Neuronal stem cell (in vitro differentiated cells): ENCODE results near the gene TOP3B.
A peak's percentile ranks its signal among the peaks of the same experiment; 100 is the strongest.

Source experiments
- DNase-seq: peaks from one replicate; pipeline ENCODE4 v3.0.0-alpha.2; 2013; ENCODE audit warnings: low spot score
- H2AFZ ChIP-seq: one replicate; pipeline ENCODE4 v1.6.1; 2013; ENCODE audit warnings: mild to moderate bottlenecking, low read length, inconsistent platforms
- H2AK5ac ChIP-seq: 2 replicates; pipeline ENCODE4 v1.6.1; 2013; ENCODE audit warnings: low read depth, mild to moderate bottlenecking, inconsistent platforms, low read length, moderate library complexity, mixed read lengths
- H2BK120ac ChIP-seq: 2 replicates; pipeline ENCODE4 v1.6.1; 2013; ENCODE audit warnings: low read depth, mild to moderate bottlenecking, inconsistent platforms, low read length, moderate library complexity, mixed read lengths
- H2BK12ac ChIP-seq: one replicate; pipeline ENCODE4 v1.6.1; 2013; ENCODE audit warnings: low read length, inconsistent platforms
- H2BK15ac ChIP-seq: 2 replicates; pipeline ENCODE4 v1.6.1; 2013; ENCODE audit warnings: mild to moderate bottlenecking, low read length, inconsistent platforms, mixed read lengths
- H2BK5ac ChIP-seq: one replicate; pipeline ENCODE4 v1.6.1; 2013; ENCODE audit warnings: inconsistent platforms, mild to moderate bottlenecking, low read length, moderate library complexity
- H3K14ac ChIP-seq: one replicate; pipeline ENCODE4 v1.6.1; 2013; ENCODE audit warnings: low read length, inconsistent platforms
- H3K18ac ChIP-seq: 2 replicates; pipeline ENCODE4 v1.6.1; 2013; ENCODE audit warnings: low read length, inconsistent platforms
- H3K23ac ChIP-seq: 2 replicates; pipeline ENCODE4 v1.6.1; 2013; ENCODE audit warnings: low read depth, mild to moderate bottlenecking, mixed read lengths, low read length, inconsistent platforms; ENCODE audit not compliant: poor library complexity
- H3K27ac ChIP-seq: replicated peaks from 3 replicates; pipeline ENCODE4 v1.5.1; 2013; ENCODE audit warnings: low read length, inconsistent platforms
- H3K27me3 ChIP-seq, 3 experiments: 2 replicates each; pipeline ENCODE4 v1.6.1; 2013; ENCODE audit warnings: low read length in 3 of 3, mild to moderate bottlenecking in 2 of 3, inconsistent platforms in 1 of 3, low read depth in 1 of 3, mixed read lengths in 1 of 3, moderate library complexity in 1 of 3; ENCODE audit not compliant: control insufficient read depth in 3 of 3, insufficient read depth in 3 of 3
- H3K36me3 ChIP-seq, 2 donors: replicated peaks in 1 of 2; 2 replicates each; pipeline ENCODE4 v1.6.1; 2013; ENCODE audit warnings: low read length in 2 of 2; ENCODE audit not compliant: control insufficient read depth in 2 of 2, insufficient read depth in 2 of 2
- H3K4ac ChIP-seq: 2 replicates; pipeline ENCODE4 v1.6.1; 2013; ENCODE audit warnings: inconsistent platforms, mild to moderate bottlenecking, low read length, moderate library complexity
- H3K4me1 ChIP-seq, 2 donors: 1 replicate in 1 of 2; 2 replicates in 1 of 2; pipeline ENCODE4 v1.6.1; 2013; ENCODE audit warnings: low read length in 2 of 2, low read depth in 1 of 2; ENCODE audit not compliant: control insufficient read depth in 2 of 2, insufficient read depth in 1 of 2
- H3K4me2 ChIP-seq: one replicate; pipeline ENCODE4 v1.6.1; 2013; ENCODE audit warnings: mild to moderate bottlenecking, low read length, inconsistent platforms; ENCODE audit not compliant: insufficient read depth, poor library complexity, severe bottlenecking
- H3K4me3 ChIP-seq, 2 donors: 2 replicates each; pipeline ENCODE4 v1.5.1; 2013; ENCODE audit warnings: low read length in 2 of 2, mild to moderate bottlenecking in 2 of 2, inconsistent platforms in 1 of 2, moderate library complexity in 1 of 2
- H3K79me1 ChIP-seq: one replicate; pipeline ENCODE4 v1.6.1; 2013; ENCODE audit warnings: low read depth, mild to moderate bottlenecking, inconsistent platforms, low read length, moderate library complexity
- H3K9ac ChIP-seq: one replicate; pipeline ENCODE4 v1.6.1; 2013; ENCODE audit warnings: mild to moderate bottlenecking, low read depth, low read length, inconsistent platforms; ENCODE audit not compliant: poor library complexity
- H3K9me3 ChIP-seq, 2 donors: replicated peaks in 1 of 2; 2 replicates each; pipeline versions ENCODE3 to v1.6.1; 2013; ENCODE audit warnings: low read length in 2 of 2, mild to moderate bottlenecking in 2 of 2, inconsistent platforms in 1 of 2, low read depth in 1 of 2, mixed read lengths in 1 of 2, moderate library complexity in 1 of 2; ENCODE audit not compliant: control insufficient read depth in 2 of 2, insufficient read depth in 1 of 2
- H4K8ac ChIP-seq: one replicate; pipeline ENCODE4 v1.6.1; 2013; ENCODE audit warnings: low read depth, mild to moderate bottlenecking, inconsistent platforms, low read length, moderate library complexity
- H4K91ac ChIP-seq: one replicate; pipeline ENCODE4 v1.6.1; 2013; ENCODE audit warnings: low read length, low read depth, mild to moderate bottlenecking, inconsistent platforms; ENCODE audit not compliant: poor library complexity
- WGBS, 2 donors: extraction: QIAGEN DNeasy Blood & Tissue Kit; methylation state at CpG; one replicate each; pipeline ENCODE4 v1.1.7; 2013; ENCODE audit warnings: missing lambda C conversion rate in 2 of 2, mixed read lengths in 1 of 2; ENCODE audit not compliant: insufficient read length in 2 of 2, insufficient replicate concordance in 1 of 2; ENCODE audit errors: extremely low coverage in 2 of 2; 5-methylcytosine and 5-hydroxymethylcytosine counted together

Gene TOP3B

DNA sequence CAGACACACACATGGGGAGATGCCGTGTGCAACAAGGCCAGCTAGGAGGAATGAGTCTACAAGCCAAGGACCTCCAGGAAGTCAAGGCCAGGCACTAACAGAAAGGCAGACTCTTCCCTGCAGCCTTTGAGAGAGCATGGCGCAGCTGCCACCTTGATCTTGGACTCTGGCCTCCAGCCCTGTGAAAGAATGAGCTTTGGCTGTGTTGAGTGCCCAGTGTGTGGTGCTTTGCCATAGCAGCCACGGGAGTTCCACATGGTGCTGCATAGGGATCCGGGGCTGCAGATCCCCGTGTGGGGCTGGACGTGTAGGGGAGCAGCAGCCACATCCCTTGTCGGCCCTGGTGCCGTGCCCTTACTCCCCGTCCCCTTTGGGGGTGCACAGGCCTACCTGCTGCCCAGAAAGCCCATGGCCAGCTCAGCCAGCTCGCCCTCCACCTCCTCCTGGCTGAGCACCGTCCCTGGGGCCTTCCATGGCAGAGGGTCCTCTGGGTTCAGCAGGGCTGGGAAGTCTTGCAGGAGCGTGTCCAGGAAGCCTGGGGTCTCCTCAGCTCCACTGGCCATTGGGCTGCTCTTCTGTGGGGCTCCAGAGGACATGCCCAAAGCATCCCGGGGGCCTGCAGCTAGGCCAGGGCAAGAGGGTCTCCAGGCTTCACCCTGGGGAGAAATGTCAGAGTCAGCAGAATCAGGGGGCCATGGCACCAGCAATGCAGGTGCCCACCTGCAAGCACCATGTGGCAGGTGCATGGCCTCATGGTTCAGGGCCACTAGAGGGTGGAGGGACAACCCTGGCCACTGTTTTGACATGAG is 36.9 kb downstream of the TOP3B start:
- Histone ChIP-seq H3K4me3 (no peak overlapping the region), H3K14ac (no peak overlapping the region), H3K36me3 (peaks cover 14 to 36% of the 10 kb centered on the region in 2 donors), H3K23ac (peak overlapping the region; percentile 77), H3K4me1 (peaks cover 5 to 7% of the 10 kb centered on the region in 2 donors), H2BK5ac (no peak overlapping the region), H4K91ac (no peak overlapping the region), H2AFZ (no peak overlapping the region), H3K4ac (no peak overlapping the region), H3K4me2 (no peak overlapping the region), H3K9ac (peak overlapping the region; percentile 25), H2BK15ac (no peak overlapping the region), H3K79me1 (no peaks in the 10 kb centered on the region), H3K27me3 (no peaks in the 10 kb centered on the region), H4K8ac (no peak overlapping the region), H2BK120ac (no peak overlapping the region), H3K18ac (no peak overlapping the region), H2BK12ac (no peak overlapping the region), H3K27ac (no peak overlapping the region), H2AK5ac (no peak overlapping the region), H3K9me3 (no peaks in the 10 kb centered on the region)
- DNase-seq, result no peak
- WGBS, 2 donors, result no CpG with 5 or more reads among the region's 13 CpGs

DNA sequence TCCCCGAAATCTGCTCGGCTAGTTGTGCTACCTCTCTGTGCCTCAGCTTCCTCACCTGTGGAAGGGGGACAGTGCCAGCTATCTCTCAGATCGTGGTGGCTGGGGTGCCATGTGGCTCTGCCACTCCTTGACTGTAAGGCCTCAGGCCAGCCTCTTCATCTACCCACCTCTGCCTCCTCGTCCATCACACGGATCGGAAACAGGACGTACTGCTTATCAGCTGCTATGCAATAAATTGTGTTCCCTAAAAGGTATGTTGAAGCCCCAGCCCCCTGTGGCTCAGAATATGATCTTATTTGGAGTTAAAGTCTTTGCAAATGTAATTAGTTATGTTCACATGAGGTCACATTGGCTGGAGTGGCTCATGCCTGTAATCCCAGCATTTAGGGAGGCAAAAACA is 37.7 kb downstream of the TOP3B start:
- Histone ChIP-seq H3K9ac (peak overlapping the region; percentile 1), H3K4me2 (no peak overlapping the region), H3K23ac (no peak overlapping the region), H2AFZ (no peak overlapping the region), H3K4ac (no peak overlapping the region), H3K9me3 (no peaks in the 10 kb centered on the region), H2BK120ac (no peak overlapping the region), H3K36me3 (peaks cover 14 to 36% of the 10 kb centered on the region in 2 donors), H2BK5ac (no peak overlapping the region), H4K8ac (no peak overlapping the region), H3K4me1 (peaks cover 5 to 7% of the 10 kb centered on the region in 2 donors), H4K91ac (no peak overlapping the region), H3K27ac (no peak overlapping the region), H2BK15ac (no peak overlapping the region), H3K27me3 (no peaks in the 10 kb centered on the region), H3K18ac (no peak overlapping the region), H2BK12ac (no peak overlapping the region), H3K14ac (no peak overlapping the region), H3K4me3 (peak overlapping the region in 1 of 2 donors; percentile 19), H3K79me1 (no peaks in the 10 kb centered on the region), H2AK5ac (no peak overlapping the region)
- DNase-seq, result no peak
- WGBS, 2 donors, result no CpG with 5 or more reads among the region's 7 CpGs

DNA sequence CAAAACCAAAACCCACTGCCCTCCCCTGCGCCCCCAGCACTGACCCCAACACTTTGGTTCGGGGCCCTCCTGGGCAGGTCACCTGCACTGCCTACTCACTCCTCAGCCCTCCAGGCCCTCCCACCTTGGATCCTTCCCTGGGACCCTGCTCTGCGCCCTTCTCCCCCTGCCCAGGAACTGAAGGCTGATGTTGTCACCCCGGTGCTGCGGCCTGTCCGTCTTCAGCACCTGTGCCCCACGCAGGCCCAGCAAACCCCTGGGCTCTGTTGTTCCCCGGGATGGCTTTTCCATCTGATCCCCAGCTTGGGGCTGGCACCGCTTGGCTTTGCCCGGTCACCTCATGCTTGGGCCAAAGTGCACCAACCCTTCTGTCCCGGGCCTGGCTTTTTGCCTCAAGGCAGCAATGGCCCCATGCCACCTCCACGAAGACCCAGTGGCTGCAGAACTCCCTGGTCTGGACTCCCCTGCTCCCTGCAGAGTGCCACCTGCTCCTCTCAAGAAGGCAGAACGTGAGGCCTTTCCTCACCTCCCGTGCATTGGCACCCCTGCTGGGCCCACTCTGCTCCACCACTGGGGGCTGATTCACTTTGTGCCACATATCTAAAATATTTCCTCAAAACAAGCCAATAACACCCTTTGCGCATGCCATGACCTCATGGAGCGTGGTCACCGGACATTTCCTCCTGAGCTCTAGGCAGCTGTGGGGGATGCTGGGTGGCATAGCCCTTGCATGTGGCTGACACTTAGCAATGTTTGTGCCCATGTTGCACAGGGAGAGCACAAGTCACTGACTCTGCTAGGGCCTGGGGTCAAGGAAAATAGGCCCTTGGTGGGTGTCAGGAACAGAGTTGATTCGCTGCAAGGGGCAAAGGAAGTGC is 38.8 kb downstream of the TOP3B start:
- H3K27me3 ChIP-seq, result no peaks in the 10 kb centered on the region
- H2BK5ac ChIP-seq, result no peak overlapping the region
- H3K4me2 ChIP-seq, result no peak overlapping the region
- no peak overlapping the region for H2BK12ac ChIP-seq
- peaks cover 7 to 13% of the 10 kb centered on the region in 2 donors for H3K4me1 ChIP-seq
- no peaks in the 10 kb centered on the region for H3K79me1 ChIP-seq
- H3K23ac ChIP-seq, result peak overlapping the region; percentile 39
- H3K4ac ChIP-seq, result no peak overlapping the region
- no peak overlapping the region for H4K8ac ChIP-seq
- no peak overlapping the region for H2AK5ac ChIP-seq
- H3K36me3 ChIP-seq, result peaks cover 16 to 36% of the 10 kb centered on the region in 2 donors
- no peak overlapping the region for H3K18ac ChIP-seq
- H2AFZ ChIP-seq, result no peak overlapping the region
- H4K91ac ChIP-seq, result no peak overlapping the region
- H3K4me3 ChIP-seq, result no peak overlapping the region
- no peak overlapping the region for H3K27ac ChIP-seq
- no peak overlapping the region for H2BK15ac ChIP-seq
- no peaks in the 10 kb centered on the region for H3K9me3 ChIP-seq
- no peak overlapping the region for H3K14ac ChIP-seq
- H2BK120ac ChIP-seq, result no peak overlapping the region
- no peak for DNase-seq
- no CpG with 5 or more reads among the region's 18 CpGs for WGBS, 2 donors
- no peak overlapping the region for H3K9ac ChIP-seq
